ENCODE data around the gene POU3F3. TPM values are rescaled to one million over a fixed set of nuclear protein-coding genes. Genes with fewer than 3 reads are reported as not detected.

Gene POU3F3
- total RNA-seq, 1 donor, result under 0.01 TPM

- DNase-seq (ENCODE audit: insufficient read length, low spot score, missing footprints), result no peak
- H3K4me1 ChIP-seq (ENCODE audit: insufficient read depth, low read length), result no peaks in the 10 kb centered on the region
- H3K4me2 ChIP-seq (ENCODE audit: insufficient read depth, low read length), result no peak overlapping the region
- no peaks in the 10 kb centered on the region for H3K9me3 ChIP-seq (ENCODE audit: low read depth, low read length)
- H3K4me3 ChIP-seq (ENCODE audit: insufficient read depth, low read length), result no peak overlapping the region
- peaks cover 88% of the 10 kb centered on the region for H3K27me3 ChIP-seq (ENCODE audit: insufficient read depth, low read length)
- H3K36me3 ChIP-seq (ENCODE audit: insufficient read depth, low read length), result no peaks in the 10 kb centered on the region
- H2AFZ ChIP-seq (ENCODE audit: low read length), result no peak overlapping the region
- H3K79me2 ChIP-seq (ENCODE audit: insufficient read depth, low read length), result no peaks in the 10 kb centered on the region
- TF ChIP-seq CTCF (IDR thresholded peaks at IDR 0.05; ENCODE audit: extremely low read depth, low read depth, low read length), result no peak
- no peaks in the 10 kb centered on the region for H4K20me1 ChIP-seq (ENCODE audit: insufficient read depth, low read length)
- no peak overlapping the region for H3K27ac ChIP-seq (ENCODE audit: low read depth, low read length)
Observed at GRCh38 chr2:104848526-104848925, 5.4 kb upstream of the POU3F3 start.

GRCh38 chr2:104849101-104849500 lies 4.8 kb upstream of the POU3F3 start:
- H3K27ac ChIP-seq (ENCODE audit: low read depth, low read length), result no peak overlapping the region
- H3K9me3 ChIP-seq (ENCODE audit: low read depth, low read length), result no peaks in the 10 kb centered on the region
- DNase-seq (ENCODE audit: insufficient read length, low spot score, missing footprints), result no peak
- no peak overlapping the region for H2AFZ ChIP-seq (ENCODE audit: low read length)
- H3K36me3 ChIP-seq (ENCODE audit: insufficient read depth, low read length), result no peaks in the 10 kb centered on the region
- H4K20me1 ChIP-seq (ENCODE audit: insufficient read depth, low read length), result no peaks in the 10 kb centered on the region
- no peaks in the 10 kb centered on the region for H3K79me2 ChIP-seq (ENCODE audit: insufficient read depth, low read length)
- no peak for TF ChIP-seq CTCF (IDR thresholded peaks at IDR 0.05; ENCODE audit: extremely low read depth, low read depth, low read length)
- peaks cover 88% of the 10 kb centered on the region for H3K27me3 ChIP-seq (ENCODE audit: insufficient read depth, low read length)
- no peak overlapping the region for H3K4me3 ChIP-seq (ENCODE audit: insufficient read depth, low read length)
- no peak overlapping the region for H3K4me2 ChIP-seq (ENCODE audit: insufficient read depth, low read length)
- H3K4me1 ChIP-seq (ENCODE audit: insufficient read depth, low read length), result no peaks in the 10 kb centered on the region

- H3K9me3 ChIP-seq (ENCODE audit: low read depth, low read length), result no peaks in the 10 kb centered on the region
- H3K4me2 ChIP-seq (ENCODE audit: insufficient read depth, low read length), result no peak overlapping the region
- TF ChIP-seq CTCF (IDR thresholded peaks at IDR 0.05; ENCODE audit: extremely low read depth, low read depth, low read length), result peak; percentile 78
- no peaks in the 10 kb centered on the region for H3K4me1 ChIP-seq (ENCODE audit: insufficient read depth, low read length)
- H3K36me3 ChIP-seq (ENCODE audit: insufficient read depth, low read length), result no peaks in the 10 kb centered on the region
- H4K20me1 ChIP-seq (ENCODE audit: insufficient read depth, low read length), result no peaks in the 10 kb centered on the region
- no peak overlapping the region for H3K27ac ChIP-seq (ENCODE audit: low read depth, low read length)
- peak; percentile 91 for DNase-seq (ENCODE audit: insufficient read length, low spot score, missing footprints)
- H3K4me3 ChIP-seq (ENCODE audit: insufficient read depth, low read length), result no peak overlapping the region
- peaks cover 88% of the 10 kb centered on the region for H3K27me3 ChIP-seq (ENCODE audit: insufficient read depth, low read length)
- H3K79me2 ChIP-seq (ENCODE audit: insufficient read depth, low read length), result no peaks in the 10 kb centered on the region
- H2AFZ ChIP-seq (ENCODE audit: low read length), result no peak overlapping the region
Observed at GRCh38 chr2:104849618-104850141, 4.2 kb upstream of the POU3F3 start.

GRCh38 chr2:104850361-104851290 lies 3.3 kb upstream of the POU3F3 start:
- Histone ChIP-seq H3K79me2 (ENCODE audit: insufficient read depth, low read length) (no peaks in the 10 kb centered on the region), H3K27me3 (ENCODE audit: insufficient read depth, low read length) (peaks cover 82% of the 10 kb centered on the region), H3K4me3 (ENCODE audit: insufficient read depth, low read length) (no peak overlapping the region), H3K4me1 (ENCODE audit: insufficient read depth, low read length) (no peaks in the 10 kb centered on the region), H3K36me3 (ENCODE audit: insufficient read depth, low read length) (no peaks in the 10 kb centered on the region), H3K9me3 (ENCODE audit: low read depth, low read length) (no peaks in the 10 kb centered on the region), H3K4me2 (ENCODE audit: insufficient read depth, low read length) (no peak overlapping the region), H4K20me1 (ENCODE audit: insufficient read depth, low read length) (no peaks in the 10 kb centered on the region), H2AFZ (ENCODE audit: low read length) (no peak overlapping the region), H3K27ac (ENCODE audit: low read depth, low read length) (no peak overlapping the region)
- TF ChIP-seq CTCF (IDR thresholded peaks at IDR 0.05; ENCODE audit: extremely low read depth, low read depth, low read length), result no peak
- peak; percentile 60 for DNase-seq (ENCODE audit: insufficient read length, low spot score, missing footprints)
